GM19463 (cell line): ENCODE measurements around the gene ATP5PF.
A peak's percentile ranks its signal among the peaks of the same experiment; 100 is the strongest.
"Not testable (repeated sequence)": the region's sequence is repeated elsewhere in the genome, so short reads cannot be mapped to it uniquely, and the experiment has no call there.

Experiments used
- ATAC-seq: cut with Tn5 transposase; IDR thresholded peaks from one replicate; pipeline ENCODE4 v1.9.1; 2021; ENCODE audit warnings: mild to moderate bottlenecking, moderate library complexity; ENCODE audit not compliant: unreplicated experiment

Gene ATP5PF

GRCh38 chr21:25734904-25735645 is at the start of gene ATP5PF, which contains the start of gene GABPA:
ATP5PF (minus strand) TSS chr21:25734904; CDS start chr21:25729794, 5,110 bp downstream.
GABPA (plus strand) TSS chr21:25734972; CDS start chr21:25741599, 6,627 bp downstream.
- peak; percentile 86 for ATAC-seq

- not testable (repeated sequence) for ATAC-seq
These were observed 43.6 kb upstream of the ATP5PF start for GRCh38 chr21:25778126-25778875.

- no peak for ATAC-seq
These were observed 41.7 kb upstream of the ATP5PF start for GRCh38 chr21:25776440-25776839.

DNA sequence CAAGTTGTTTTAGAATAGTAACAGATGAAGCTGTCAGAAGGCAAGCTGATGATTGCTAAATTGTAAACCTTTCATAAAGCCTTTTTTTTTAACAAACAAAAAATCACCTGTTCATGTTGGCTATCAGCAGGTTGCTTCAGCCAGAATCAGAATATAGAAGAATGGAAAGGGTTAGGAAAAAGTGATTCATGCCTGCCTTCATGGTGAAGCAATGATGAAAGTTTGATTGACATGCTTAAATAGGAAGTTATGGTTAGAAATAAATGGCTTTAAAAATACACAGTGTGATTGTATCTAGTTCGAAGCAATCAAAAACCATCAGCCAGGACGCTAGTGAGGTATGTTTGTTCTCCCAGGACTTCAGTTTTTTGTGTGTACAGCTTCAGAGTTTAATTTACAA is 38.0 kb upstream of the ATP5PF start:
- no peak for ATAC-seq

DNA sequence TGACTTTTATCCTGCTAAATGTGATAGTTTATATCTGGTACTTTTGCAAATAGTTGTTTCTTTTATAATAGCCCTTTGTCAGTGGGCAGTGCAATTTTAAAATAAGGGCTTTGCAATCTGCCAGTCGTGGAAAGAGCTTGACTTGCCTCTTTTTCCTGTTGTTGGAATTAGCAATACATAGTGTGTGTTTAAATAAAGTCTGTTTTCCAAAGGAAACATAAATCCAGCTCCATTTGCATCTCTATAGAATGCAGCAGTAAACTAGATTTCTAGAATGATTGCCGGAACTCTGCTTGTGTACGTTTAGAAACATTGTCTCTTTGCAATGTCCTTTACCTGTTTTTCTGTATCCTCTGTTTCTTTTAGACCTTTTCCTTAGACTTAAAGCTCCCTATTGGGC is 33.2 kb upstream of the ATP5PF start:
- ATAC-seq: no peak

- no peak for ATAC-seq
These were observed 29.4 kb upstream of the ATP5PF start for GRCh38 chr21:25764065-25764464.

- no peak for ATAC-seq
These were observed 26.0 kb upstream of the ATP5PF start for GRCh38 chr21:25760677-25761076.

DNA sequence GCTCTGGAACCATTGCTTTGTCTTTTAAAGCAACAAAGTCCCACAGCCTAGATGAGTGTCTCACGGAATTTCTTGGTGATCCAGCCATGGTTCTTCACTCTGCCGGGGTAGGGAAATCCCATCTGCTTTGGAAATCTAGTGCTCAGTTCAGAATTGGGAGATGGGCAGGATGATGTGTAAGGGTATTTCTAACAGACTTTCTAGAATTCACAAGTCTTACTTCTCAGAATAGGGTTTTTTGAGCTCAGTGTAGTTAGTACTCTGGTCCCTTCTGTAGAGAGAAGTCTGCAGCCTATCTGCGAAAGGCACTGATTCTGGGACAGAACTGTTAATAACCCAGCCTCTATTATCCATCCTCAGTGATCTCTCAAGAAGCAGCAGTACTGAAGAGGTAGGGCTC is 25.4 kb upstream of the ATP5PF start:
- no peak for ATAC-seq

DNA sequence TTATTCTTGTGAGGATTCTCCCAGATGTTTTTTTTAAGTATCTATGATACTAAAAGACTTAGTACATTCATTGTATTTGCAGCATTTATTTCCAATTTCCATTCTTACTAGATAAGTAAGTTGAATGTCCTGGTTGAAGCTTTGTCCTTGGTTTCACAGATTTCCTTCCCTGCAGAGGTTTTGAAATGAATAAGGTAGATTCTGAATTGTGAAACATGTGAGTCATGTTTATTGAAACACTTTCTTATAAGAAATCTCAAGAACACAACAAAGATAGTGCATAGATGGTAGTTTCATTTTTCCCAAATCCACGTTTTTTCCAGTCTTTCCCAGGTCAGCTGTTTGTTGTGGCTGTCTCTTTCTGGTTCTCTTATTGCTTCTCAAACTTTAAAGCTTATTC is 24.9 kb upstream of the ATP5PF start:
- ATAC-seq: no peak

DNA sequence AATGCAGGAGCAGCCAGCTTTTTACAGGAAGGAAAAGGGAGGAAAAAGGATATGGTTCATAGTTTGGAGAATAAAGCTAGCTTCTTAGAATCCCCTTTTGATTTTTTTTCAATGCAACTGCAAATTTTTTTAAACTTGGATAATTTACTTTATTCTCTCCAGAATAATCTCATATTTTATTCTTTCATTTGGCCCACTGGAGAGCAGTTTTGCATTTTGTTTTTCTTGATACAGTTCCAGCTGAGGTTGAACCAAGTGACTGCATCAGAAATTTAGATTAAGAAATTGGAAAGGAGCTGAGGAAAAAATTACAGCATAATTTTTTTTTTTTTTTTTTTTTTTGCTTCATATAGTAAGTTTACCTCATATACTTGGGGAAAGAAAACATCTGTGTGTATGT is 22.8 kb upstream of the ATP5PF start:
- ATAC-seq: no peak

GRCh38 chr21:25756190-25756932 is 21.7 kb upstream of the ATP5PF start:
- peak; percentile 42 for ATAC-seq

DNA sequence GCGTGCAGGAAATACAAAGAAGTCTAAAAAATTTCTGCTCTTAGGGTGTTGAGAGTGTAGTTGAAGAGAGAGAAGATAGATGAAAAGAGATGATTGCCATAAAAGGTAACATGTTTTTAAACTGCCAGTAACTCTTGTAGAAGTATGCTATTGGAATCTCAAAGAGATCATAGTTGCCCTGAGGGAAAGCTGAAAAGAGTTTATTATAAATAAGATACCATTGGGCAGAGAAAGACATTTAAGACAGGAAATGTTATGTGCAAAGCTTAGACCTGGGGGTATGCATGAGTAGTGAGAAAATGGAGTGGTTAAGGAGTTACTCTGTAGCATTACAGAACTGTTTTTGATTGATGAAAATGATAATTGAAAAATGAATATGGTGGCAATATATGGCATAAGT is 17.7 kb upstream of the ATP5PF start:
- no peak for ATAC-seq

- ATAC-seq: no peak
These were observed 15.4 kb upstream of the ATP5PF start for GRCh38 chr21:25750085-25750484.

DNA sequence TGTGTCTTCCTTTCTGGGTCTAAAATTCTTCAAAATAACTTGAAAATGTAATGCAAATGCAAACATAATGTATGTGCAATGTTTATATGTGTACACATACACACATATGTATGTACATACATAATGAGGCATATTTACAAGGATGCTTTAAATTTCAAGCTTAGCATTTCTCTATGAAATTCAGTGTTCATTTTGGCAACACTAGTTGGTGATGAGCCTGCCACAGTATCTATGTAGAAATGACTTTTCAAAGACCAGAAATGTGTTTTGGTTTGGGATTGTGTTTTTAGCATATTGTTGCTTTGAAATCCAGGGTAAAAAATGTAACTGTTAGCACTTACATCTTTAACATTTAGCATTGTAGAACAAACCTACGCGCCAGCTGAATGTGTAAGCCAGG is 10.2 kb upstream of the ATP5PF start:
- no peak for ATAC-seq

DNA sequence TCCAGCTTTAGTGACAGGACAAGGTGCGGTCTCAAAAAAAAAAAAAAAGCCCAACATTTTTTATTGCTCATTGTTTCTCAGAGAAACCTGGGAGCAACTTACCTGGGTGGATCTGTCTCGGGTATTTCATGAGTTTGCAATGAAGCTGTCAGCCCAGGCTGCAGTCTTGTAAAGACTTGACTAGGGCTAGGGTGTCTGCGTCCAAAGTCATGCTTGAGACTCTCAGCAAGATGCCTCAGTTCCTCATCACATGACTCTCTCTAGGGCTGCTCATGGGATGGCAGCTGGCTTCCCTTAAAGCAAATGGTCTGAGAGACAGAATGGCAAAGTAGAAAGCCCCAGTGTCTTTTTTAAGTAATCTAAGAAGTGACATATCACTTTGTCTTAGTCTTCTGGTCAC is 8.2 kb upstream of the ATP5PF start:
- no peak for ATAC-seq

- ATAC-seq: no peak
These were observed 2.7 kb upstream of the ATP5PF start for GRCh38 chr21:25737421-25737820.

DNA sequence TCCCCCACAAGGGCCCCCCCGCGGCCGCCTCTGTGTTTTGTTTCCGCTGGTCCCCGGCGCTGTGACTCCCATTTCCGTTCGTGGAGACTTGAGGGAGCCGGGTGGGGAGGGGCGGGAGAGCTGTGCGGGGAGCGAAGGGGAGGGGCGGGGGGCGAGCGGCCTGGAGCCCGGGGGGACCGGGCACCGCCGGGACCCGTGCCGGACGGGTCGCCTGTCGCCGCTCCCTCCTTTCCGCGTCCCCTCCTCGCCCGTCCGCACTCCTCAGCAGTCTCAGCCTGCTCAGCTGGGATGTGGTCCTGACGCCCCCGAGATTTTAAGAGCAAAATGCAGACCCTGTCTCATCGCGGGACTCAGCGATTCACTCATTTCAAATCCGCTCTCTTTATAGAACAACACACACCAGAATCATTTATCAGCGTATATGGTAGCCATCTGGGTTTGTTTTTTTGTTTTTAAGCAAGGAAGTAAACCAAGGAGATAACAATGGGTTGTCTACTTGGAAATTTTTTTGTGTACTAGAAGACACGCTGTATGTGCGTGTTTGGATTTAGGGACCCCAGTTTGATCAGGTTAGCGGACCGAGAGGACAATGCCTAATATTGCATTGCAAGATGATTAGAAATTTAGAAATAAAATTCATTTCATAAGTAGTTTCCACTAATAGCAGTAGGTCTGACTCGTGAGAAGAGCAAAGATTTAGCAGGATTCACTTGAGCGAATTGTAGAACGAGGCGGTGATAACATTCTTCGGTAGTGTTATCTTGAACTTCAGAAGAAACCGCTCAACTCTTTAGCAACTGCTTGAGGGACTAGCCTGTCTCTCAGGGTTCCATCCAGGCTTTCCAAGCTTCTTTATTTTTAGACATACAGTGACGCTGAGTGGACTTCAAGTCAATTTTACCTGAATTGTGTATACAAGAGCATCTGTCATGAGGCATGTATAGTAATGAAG is 1.2 kb upstream of the ATP5PF start:
- peak; percentile 35 for ATAC-seq

DNA sequence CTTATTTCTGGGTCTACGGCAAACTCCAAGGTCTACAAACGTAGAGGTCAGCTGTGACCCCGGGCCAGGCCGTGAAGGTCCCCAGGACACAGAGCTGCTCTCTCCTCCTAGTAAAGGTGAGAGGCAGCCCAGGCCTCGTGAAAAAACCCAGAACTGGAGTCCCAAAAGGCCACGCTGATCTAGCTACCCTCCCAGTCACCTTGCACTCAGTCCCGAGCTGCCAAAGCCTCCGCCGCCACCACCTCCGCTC is 125 bp downstream of the ATP5PF start:
- peak; percentile 1 for ATAC-seq

- peak; percentile 1 for ATAC-seq
These were observed 648 bp downstream of the ATP5PF start for GRCh38 chr21:25733859-25734653.
